Adrenal gland (tissue), 5 donors: Measurements from ENCODE around the gene RAF1.

Experiments used
- POLR2A ChIP-seq, 2 donors: fragments of 450-650 bp; IDR thresholded peaks; one replicate each; pipeline ENCODE4 v1.6.1; 2017; ENCODE audit warnings: antibody characterized with exemption in 2 of 2, mild to moderate bottlenecking in 2 of 2, moderate library complexity in 1 of 2
- TF ChIP-seq, protein P1 (sequence below), 6 experiments: fragments of 450-650 bp in 4 of 6; fragments of 200-600 bp in 2 of 6; sonication (generic) in 1 of 6; IDR thresholded peaks; 1 replicate in 5 of 6; 2 replicates in 1 of 6; pipeline versions ENCODE4 v1.5.1 to v1.8.0; 2016 to 2021; ENCODE audit warnings: antibody characterized with exemption in 6 of 6, mild to moderate bottlenecking in 2 of 6, moderate library complexity in 1 of 6
- donor health status: DM: no; HTN: no; CAD: no.

DNA sequence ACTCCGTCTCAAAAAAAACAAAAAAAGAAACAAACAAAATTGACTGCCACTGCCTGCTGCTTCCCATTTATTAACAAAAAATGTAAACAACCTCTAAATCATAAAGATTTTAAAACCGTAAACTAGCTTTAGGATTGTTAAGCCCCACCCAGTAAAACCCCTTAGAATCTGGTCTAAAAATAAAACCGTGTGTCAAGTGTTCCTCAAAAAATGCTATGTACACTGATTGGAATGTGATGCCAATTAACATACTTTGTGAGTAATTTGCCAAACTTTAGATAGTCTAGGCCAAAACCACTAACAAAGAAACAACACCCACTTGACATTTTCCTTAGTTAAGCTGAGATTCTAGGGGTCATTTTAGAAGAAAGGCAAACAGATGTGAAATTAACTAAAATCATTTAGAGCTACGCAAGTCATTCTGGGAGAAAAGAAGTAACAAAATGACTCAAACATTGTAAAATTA is 5.3 kb downstream of the RAF1 start:
- no peak for TF ChIP-seq POLR2A (IDR thresholded peaks at IDR 0.05)
- TF ChIP-seq, protein P1, sequence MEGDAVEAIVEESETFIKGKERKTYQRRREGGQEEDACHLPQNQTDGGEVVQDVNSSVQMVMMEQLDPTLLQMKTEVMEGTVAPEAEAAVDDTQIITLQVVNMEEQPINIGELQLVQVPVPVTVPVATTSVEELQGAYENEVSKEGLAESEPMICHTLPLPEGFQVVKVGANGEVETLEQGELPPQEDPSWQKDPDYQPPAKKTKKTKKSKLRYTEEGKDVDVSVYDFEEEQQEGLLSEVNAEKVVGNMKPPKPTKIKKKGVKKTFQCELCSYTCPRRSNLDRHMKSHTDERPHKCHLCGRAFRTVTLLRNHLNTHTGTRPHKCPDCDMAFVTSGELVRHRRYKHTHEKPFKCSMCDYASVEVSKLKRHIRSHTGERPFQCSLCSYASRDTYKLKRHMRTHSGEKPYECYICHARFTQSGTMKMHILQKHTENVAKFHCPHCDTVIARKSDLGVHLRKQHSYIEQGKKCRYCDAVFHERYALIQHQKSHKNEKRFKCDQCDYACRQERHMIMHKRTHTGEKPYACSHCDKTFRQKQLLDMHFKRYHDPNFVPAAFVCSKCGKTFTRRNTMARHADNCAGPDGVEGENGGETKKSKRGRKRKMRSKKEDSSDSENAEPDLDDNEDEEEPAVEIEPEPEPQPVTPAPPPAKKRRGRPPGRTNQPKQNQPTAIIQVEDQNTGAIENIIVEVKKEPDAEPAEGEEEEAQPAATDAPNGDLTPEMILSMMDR (IDR thresholded peaks at IDR 0.05) = no peak
